ENCODE data around the gene AIFM1. TPM values are rescaled to one million over a fixed set of nuclear protein-coding genes. Genes with fewer than 3 reads are reported as not detected.

The AIFM1 gene
- total RNA-seq, 1 donor from 2014 or later: 14.2 TPM

- Histone ChIP-seq H3K36me3 (no peaks in the 10 kb centered on the region), H3K4me1 (peaks cover 10% of the 10 kb centered on the region), H3K27ac (no peak overlapping the region), H3K4me3 (no peak overlapping the region), H3K9me3 (no peaks in the 10 kb centered on the region), H3K27me3 (no peaks in the 10 kb centered on the region)
- TF ChIP-seq POLR2AphosphoS5 (IDR thresholded peaks at IDR 0.05; ENCODE audit: insufficient read depth in 1 of 2, low read depth in 1 of 2) (no peak), POLR2A (IDR thresholded peaks at IDR 0.05) (no peak), CTCF (IDR thresholded peaks at IDR 0.05) (no peak)
- intact Hi-C loops (cut with DNase I): no loop called here
- no peak for DNase-seq (ENCODE audit: extremely low spot score in 2 of 2)
Observed at GRCh38 chrX:130163398-130163797, 2.2 kb downstream of the AIFM1 start.

- Histone ChIP-seq H3K9me3 (no peaks in the 10 kb centered on the region), H3K27ac (no peak overlapping the region), H3K36me3 (no peaks in the 10 kb centered on the region), H3K27me3 (no peaks in the 10 kb centered on the region), H3K4me3 (no peak overlapping the region), H3K4me1 (peaks cover 10% of the 10 kb centered on the region)
- intact Hi-C loops (cut with DNase I): no loop called here
- TF ChIP-seq POLR2AphosphoS5 (IDR thresholded peaks at IDR 0.05; ENCODE audit: insufficient read depth in 1 of 2, low read depth in 1 of 2) (no peak), CTCF (IDR thresholded peaks at IDR 0.05) (no peak)
- DNase-seq (ENCODE audit: extremely low spot score in 2 of 2): no peak
Observed at GRCh38 chrX:130162094-130162735, 3.4 kb downstream of the AIFM1 start.

- Histone ChIP-seq H3K36me3 (no peaks in the 10 kb centered on the region), H3K4me1 (peaks cover 9% of the 10 kb centered on the region), H3K27ac (no peak overlapping the region), H3K4me3 (no peak overlapping the region), H3K9me3 (no peaks in the 10 kb centered on the region), H3K27me3 (no peaks in the 10 kb centered on the region)
- no peak for DNase-seq (ENCODE audit: extremely low spot score in 2 of 2)
- intact Hi-C loops (cut with DNase I): no loop called here
- TF ChIP-seq POLR2A (IDR thresholded peaks at IDR 0.05) (no peak), POLR2AphosphoS5 (IDR thresholded peaks at IDR 0.05; ENCODE audit: insufficient read depth in 1 of 2, low read depth in 1 of 2) (no peak), CTCF (IDR thresholded peaks at IDR 0.05) (no peak)
Observed at GRCh38 chrX:130159776-130160175, 5.9 kb downstream of the AIFM1 start.

GRCh38 chrX:130158311-130158710 is 7.3 kb downstream of the AIFM1 start:
- Histone ChIP-seq H3K4me3 (no peak overlapping the region), H3K36me3 (no peaks in the 10 kb centered on the region), H3K27me3 (no peaks in the 10 kb centered on the region), H3K27ac (no peak overlapping the region), H3K4me1 (no peaks in the 10 kb centered on the region), H3K9me3 (no peaks in the 10 kb centered on the region)
- intact Hi-C loops (cut with DNase I): no loop called here
- no peak for DNase-seq (ENCODE audit: extremely low spot score in 2 of 2)
- no peak for TF ChIP-seq CTCF (IDR thresholded peaks at IDR 0.05)
- no peak for TF ChIP-seq POLR2AphosphoS5 (IDR thresholded peaks at IDR 0.05; ENCODE audit: insufficient read depth in 1 of 2, low read depth in 1 of 2)
- TF ChIP-seq POLR2A (IDR thresholded peaks at IDR 0.05): no peak

- intact Hi-C loops (cut with DNase I): no loop called here
- Histone ChIP-seq H3K27me3 (no peaks in the 10 kb centered on the region), H3K27ac (no peak overlapping the region), H3K36me3 (no peaks in the 10 kb centered on the region), H3K4me3 (no peak overlapping the region), H3K9me3 (no peaks in the 10 kb centered on the region), H3K4me1 (no peaks in the 10 kb centered on the region)
- DNase-seq (ENCODE audit: extremely low spot score in 2 of 2): no peak
- TF ChIP-seq POLR2A (IDR thresholded peaks at IDR 0.05) (no peak), POLR2AphosphoS5 (IDR thresholded peaks at IDR 0.05; ENCODE audit: insufficient read depth in 1 of 2, low read depth in 1 of 2) (no peak), CTCF (IDR thresholded peaks at IDR 0.05) (no peak)
Observed at GRCh38 chrX:130155564-130155963, 10.1 kb downstream of the AIFM1 start.

All from vagina (tissue), 2 donors.